ENCODE data around the gene RPL12.

- TF ChIP-seq CTCF (IDR thresholded peaks at IDR 0.05; ENCODE audit: borderline replicate concordance, extremely low read depth, low read length, poor library complexity, severe bottlenecking) (no peak), EZH2 (IDR thresholded peaks at IDR 0.05; ENCODE audit: borderline replicate concordance, low read depth, low read length, severe bottlenecking) (no peak)
Measured at GRCh38 chr9:127438394-127438793, 12.8 kb downstream of the RPL12 start.
